ENCODE results near the gene HPGDS.
"Not testable (repeated sequence)": the region's sequence is repeated elsewhere in the genome, so short reads cannot be mapped to it uniquely, and the experiment has no call there.

The HPGDS gene

DNA sequence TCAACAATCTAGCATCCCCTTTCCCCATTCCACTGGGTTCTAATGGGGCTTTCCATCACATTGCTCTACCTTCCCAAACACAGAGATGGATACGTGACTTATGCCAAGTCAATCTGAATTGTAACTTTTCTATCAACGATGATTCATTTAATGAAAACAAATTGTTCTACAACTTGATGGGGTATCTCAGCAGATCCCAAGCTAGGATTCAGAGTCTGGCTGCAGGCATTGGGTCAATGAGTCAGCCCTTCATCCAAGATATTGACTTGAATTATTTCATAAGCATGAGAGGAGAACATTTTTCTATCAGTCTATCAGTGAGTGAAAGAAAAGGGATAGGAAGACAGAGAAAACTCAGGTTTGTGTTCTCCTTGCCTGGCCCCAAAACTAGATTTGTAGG, 15.0 kb upstream of the HPGDS start:
- DNase-seq (ENCODE audit: low read depth) = no peak

DNA sequence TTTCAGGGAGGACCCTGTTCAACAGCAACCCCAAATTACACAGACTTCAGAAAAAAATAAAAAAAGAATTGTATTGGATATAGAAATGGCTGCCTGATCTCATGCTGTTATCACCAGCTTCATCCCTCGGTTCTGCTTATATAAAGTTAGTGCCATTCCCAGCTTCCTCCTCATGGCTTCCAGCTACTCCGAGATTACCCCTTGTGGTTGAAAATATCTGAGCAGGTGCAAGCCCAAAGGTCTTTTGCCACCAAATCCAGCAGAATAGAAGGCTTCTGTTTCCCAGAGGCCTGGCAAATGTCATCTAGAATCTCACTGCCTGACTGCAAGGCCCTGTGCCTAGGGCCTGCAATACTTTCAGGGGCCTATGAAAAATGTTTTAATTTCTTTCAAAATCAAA, 13.8 kb upstream of the HPGDS start:
- DNase-seq (ENCODE audit: low read depth) = no peak

DNA sequence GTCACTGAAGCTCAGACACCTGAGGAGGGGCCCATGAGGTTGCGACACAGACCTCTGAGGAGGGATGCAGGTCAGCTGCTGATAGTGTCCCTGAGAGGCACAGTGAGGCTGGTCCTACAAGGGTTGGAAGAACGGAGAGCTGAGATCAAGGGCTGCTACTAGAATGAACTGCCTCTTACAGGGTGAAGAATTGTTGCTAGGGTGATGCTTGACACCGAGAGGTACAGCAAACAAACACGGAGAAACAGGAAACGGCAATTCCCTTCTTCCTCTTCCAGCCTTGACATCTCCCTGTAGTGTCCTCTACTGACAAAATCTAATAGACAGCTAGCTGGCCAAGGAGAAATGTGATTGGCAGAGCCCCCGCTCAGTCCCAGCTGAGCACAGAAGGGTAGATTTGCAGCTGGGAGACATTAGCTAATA, 11.8 kb upstream of the HPGDS start:
- no peak for DNase-seq (ENCODE audit: low read depth)

DNA sequence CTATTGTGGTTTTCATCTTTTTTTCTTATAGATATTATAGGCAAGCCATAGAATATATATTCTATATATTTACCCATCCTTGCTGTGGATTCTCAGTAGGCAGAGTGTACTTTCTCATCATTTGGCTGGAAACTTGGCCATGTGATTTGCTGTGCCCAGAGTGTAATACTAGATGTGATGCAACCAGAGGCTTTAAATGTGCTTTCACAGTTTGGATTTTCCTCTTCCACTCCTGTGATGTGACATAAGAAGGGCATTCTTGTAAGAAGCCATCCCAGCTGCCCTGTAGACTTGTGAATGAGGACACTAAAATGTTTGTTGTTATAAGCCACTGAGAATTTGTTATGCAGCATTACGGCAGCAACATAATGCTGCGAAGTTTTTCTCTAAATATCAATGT, 10.4 kb upstream of the HPGDS start:
- no peak for DNase-seq (ENCODE audit: low read depth)

DNA sequence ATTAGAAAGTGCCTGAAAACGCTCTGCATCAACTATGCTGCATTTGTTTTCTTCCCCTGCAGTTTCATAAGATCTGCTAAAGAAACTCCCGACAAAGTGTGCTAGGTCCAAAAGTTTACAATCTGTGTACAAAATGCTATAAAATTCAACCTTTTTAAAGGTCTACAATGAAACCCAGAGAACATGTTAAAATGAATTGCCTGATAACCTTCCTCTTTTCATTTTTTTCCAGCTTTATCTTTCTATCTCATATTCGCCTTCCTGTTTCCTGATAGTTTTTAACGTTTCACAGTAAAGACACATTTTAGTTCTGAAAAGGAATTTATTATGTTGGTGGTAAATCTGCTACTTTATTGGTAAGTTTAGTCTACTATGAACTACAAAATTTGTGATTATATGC, 9.5 kb upstream of the HPGDS start:
- DNase-seq (ENCODE audit: low read depth) = no peak

DNA sequence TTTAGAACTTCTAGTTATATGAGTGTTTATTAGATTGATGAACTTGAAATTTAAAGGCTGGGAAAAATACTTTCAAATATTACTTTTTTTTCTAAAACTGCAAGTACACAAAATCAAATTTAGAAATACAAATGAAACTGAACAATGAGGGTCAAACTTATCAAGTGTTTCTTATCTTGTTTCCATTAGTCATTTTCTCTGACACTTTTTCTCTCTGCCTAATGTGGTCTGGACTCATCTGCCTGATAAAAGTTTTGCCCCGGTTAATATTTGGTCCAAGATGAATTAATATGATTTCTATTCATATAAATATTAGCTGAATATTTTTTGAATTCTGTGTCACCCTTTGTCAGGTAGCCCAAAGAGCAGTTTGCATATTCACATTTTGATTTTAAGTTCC, 8.7 kb upstream of the HPGDS start:
- DNase-seq (ENCODE audit: low read depth) = no peak

DNA sequence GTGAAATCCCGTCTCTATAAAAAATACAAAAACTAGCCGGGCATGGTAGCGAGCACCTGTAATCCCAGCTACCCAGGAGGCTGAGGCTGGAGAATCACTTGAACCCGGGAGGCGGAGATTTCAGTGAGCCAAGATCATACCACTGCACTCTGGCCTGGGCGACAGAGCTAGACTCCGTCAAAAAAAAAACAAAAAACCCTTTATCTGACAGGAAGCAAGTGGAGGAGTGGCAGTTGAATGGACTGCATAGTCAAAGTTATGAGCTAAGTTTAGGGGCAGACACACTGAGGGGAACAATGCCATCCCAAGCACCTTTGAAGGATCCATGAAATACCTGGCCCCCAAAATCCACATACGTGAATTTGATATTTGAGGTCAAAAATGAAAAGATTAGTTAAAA, 7.5 kb upstream of the HPGDS start:
- no peak for DNase-seq (ENCODE audit: low read depth)

DNA sequence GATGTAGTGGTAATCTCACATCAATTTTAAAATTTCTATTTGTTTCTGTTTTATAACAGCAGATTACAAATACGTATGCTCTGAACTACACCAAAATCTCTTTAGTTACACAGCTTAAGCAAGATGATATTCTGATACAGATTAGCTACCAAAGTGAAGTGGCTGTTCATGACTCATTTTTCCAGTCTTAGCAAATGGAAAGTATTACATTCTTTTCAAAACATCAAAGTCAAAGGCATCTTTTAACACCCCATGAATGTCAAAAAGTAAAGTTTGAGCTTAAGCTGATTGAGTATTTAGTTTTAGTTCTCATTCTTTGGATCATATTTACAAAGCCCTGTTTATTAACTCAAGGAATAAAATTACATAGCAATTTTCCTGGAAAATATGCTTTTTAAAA, 6.6 kb upstream of the HPGDS start:
- DNase-seq (ENCODE audit: low read depth) = no peak

DNA sequence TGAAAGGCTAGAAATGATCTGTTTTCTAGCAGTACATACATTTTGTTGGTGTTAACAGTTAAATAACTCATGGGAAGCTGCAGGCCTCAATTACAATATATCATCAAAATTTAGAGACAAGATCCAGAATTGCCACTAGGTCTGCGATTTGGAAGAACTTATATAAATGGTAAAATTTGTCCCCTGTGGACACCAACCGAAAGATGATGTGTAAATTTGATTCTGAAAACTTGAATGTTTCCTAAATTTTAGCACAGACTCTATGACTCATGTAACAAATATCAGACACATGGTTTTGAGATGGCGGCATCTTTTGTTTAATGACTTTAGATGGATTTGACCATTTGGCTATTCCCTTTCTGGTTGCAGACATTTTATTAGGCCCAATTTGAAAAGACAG, 6.0 kb upstream of the HPGDS start:
- no peak for DNase-seq (ENCODE audit: low read depth)

DNA sequence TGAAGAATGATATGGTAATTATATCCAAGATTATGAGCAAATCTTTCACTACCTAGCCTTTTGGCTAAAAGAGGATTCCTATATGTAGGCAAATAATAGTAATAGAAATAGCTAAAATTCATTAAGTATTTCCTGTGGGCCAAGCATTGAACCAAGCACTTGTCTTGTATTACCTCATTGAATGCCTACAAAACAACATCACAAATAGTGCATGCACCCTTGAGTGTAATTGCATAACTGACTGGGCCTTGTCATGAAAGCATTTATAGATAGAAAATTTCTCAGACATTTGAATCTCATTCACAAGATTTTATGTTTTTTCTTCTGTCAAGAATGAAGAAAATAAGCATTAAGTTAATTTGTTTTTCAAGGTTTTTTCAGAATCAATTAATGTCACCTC, 3.9 kb upstream of the HPGDS start:
- DNase-seq (ENCODE audit: low read depth) = no peak

DNA sequence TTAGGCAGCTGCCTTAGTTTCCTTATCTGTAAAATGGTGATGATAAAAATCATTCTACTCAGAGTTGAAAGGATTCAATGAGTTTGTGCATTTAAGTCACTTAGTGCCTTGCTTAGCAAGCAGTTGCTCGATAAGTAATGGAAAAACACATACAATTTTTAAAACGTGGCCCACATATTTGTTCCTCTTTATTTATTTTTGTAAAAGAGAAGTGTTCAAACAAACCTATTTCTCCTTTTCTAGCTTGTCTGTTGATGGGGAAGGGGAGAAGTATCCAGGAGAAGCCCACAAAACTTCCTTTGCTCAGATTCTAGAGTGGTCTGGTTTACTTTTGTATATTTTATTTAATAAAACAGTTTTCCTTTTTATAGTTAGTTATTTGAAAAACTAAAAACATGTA, 3.3 kb upstream of the HPGDS start:
- no peak for DNase-seq (ENCODE audit: low read depth)

DNA sequence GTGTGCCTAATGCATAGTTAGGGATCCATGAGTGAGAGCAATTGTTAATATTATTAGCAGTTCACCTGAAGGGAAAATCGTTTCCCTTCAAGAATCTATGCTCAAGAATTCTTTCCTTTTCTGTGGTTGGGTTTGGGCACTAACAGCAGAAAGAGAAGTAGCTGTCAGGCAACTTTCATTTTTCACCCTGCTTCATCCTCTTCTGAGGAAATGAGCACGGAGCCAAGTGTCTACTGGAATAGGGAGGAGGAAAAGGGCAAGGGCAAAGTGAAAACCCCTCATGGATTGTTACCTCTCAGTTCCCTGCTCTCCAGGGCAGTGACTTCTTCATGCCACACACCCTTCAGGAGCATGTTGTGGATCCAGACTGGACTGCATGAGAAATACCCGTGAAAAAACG, 2.6 kb upstream of the HPGDS start:
- no peak for DNase-seq (ENCODE audit: low read depth)

DNA sequence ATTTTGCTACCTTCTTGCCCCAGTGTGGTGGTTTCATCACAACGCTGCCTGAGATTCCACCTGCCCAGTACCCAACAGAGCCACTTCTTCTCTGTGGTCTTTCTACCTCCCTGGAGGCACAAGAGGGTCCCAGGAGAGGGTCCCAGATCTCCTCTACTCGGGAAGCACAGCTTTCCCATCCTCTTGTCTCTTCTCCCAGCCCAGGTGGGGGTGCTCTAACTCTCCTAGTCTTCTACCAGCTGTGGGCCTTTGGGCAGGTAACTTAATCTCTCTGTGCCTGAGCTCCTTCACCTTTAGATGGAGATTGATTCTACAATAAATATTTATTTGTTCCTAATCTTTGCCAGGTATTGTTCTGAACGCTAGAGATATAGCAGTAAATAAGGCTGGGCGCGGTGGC, 1.8 kb upstream of the HPGDS start:
- no peak for DNase-seq (ENCODE audit: low read depth)

DNA sequence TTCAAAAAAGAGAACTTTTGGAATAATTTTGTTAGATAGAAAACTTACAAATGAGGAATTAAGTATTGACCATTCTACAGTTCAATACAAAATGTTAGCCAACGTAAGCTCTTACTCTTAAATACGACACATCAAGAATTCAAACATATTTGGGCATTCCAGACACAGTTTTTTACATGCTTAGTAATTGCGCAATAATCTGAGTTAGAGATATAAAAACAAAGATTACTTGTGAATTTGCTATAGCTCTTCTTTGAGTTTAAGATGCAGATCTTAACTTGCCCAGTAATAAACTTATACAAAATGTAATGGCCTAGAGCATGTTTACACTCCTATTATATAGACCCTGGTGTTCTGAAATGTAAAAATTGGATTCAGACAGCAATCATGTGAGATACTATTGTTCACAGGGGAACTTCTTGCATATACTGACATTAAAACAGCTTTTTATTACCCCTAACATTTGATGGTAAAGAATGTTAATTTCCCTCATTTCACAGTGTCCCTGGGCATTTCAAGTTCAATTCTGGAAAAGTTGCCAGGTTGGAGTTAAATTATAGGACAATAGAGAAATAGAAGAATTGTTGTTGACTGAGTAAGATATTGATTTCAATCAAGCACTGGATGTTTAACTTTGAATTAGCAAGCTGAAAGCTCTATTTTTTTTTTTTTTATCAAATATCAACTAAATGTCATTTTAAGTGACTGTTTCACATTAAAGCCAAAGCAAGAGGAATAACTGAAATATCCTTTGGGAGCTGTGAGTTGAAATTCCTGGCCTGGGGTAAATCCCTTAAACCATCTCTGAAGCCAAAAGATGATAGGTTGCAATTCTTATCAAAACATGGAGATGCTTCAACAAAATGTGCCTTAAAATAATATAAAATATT, 910 bp downstream of the HPGDS start:
- DNase-seq (ENCODE audit: low read depth) = no peak

DNA sequence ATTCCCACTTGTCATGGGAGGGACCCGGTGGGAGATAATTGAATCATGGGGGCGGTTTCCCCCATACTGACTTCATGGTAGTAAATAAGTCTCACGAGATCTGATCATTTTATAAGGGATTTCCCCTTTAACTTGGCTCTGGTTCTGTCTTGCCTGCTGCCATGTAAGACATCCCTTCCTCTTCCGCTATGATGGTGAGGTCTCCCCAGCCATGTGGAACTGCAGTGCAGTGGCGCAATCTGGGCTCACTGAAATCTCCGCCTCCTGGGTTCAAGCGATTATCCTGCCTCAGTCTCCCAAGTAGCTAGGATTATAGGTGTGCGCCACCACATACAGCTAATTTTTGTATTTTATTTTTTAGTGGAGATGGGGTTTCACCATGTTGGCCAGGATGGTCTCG, 2.9 kb downstream of the HPGDS start:
- no peak for DNase-seq (ENCODE audit: low read depth)

DNA sequence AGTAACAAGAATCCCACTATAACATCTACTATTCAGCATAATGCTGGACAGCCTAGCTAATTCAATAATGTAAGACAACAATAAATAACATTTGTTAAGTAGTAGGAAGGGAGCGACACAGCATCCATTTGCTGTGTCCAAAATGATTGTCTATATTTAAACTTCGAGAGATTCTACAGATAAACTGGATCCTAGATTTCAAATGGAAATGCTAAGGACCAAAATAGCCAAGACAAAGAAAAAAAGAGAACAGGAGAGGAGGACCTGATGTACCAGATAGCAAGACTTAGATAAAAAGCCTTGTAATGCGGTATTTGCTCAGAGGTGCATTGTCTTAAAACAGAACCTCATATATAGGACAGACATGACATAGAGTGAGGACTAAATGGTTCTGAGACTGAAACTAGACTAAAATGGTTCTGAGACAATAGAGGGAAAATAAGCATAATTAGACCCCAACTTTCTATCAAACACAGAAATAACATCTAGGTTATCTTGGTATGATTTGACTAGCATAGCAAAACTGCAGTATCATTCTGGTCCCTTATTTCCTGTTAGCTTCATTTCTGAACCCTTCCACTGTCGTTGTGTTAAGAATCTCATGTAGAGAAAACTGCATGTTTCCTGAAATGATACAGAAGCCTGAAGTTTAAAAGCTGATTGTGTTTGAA, 3.8 kb downstream of the HPGDS start:
- DNase-seq (ENCODE audit: low read depth) = no peak

DNA sequence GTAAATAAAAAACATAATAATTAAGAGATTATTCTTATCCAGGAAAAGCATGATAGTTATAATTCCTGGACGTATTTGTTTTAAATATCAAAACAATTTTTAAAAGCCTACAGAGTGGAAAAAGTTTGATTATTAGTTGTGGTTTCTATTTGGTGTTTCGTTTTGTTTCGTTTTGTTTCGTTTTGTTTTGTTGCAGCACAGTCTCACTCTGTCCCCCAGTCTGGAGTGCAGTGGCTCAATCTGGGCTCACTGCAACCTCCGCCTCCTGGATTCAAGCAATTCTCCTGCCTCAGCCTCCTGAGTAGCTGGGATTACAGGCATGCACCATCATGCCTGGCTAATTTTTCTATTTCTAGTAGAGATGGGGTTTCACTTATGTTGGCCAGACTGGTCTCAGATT, 5.8 kb downstream of the HPGDS start:
- not testable (repeated sequence) for DNase-seq (ENCODE audit: low read depth)

DNA sequence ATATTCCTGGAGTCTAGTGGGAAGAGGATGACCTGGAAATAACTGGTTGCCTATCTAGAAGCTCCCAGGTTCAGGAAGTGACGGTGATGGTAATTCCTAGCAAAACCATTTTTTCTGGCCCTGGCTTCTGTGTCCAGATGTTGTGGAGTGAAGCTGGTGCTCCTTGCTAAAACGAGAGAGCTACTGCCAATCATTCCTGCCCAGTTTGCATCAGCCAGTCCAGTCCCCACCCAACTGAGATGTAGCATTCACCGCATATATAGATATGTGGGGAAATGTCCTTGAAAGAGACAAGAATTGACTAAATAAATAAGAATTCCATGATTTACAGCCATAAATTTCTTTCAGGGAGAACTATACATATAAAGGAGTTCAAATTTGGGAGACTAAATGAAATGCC, 6.3 kb downstream of the HPGDS start:
- no peak for DNase-seq (ENCODE audit: low read depth)

DNA sequence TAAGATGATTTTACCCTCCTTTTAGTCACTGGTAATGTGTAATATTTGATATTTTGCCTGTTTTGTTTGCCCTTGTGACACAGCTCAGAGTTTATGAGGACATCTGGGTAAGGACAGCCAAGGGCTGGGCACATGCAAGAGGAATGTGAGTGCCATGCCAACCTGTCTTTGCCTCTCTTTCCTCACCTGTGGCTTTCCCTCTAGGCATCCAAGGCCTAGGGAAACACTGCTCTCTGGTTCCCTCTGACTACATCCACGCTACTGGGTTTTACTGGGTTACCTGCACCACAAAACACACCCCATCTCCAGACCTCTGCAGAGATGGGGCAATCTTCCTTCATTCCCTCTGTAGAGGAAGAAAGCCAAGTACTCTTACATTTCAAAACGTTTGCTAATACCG, 7.7 kb downstream of the HPGDS start:
- DNase-seq (ENCODE audit: low read depth) = no peak

DNA sequence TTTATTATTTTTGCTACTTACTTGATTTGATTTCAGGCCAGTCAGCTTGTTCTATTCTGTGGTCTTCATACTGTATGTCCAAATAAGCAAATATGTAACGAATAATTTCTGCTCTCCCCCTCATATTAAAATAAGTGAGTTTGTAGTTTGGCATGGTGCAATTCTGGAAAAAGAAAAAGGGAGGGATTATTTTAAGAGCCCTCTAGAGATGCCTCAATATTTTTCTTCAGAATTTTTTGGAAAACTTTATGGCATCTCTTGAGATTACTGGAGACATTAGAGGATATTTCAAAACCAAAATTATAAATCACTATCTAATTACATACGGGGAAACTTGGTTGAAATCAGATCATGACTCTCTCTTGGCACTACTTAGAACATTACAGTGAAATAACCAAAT, 8.2 kb downstream of the HPGDS start:
- DNase-seq (ENCODE audit: low read depth) = no peak

DNA sequence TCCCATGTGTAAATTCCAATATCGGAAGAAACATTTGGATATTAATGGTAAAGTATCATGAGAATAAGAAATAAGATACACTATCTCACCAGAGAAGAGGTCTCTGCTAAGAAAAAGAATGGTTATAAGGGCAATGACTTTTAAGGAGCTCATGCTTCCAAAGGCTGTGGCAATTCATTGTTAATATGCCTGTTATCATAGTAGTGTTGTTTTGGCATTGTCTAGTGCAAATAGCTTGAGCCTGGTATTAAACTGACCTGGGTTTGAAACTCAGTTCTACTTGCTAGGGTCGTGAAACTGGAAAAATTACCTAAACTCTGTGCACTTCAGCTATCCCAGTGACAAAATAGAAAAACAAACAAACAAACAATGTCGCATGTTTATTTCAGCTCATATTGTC, 8.8 kb downstream of the HPGDS start:
- no peak for DNase-seq (ENCODE audit: low read depth)

DNA sequence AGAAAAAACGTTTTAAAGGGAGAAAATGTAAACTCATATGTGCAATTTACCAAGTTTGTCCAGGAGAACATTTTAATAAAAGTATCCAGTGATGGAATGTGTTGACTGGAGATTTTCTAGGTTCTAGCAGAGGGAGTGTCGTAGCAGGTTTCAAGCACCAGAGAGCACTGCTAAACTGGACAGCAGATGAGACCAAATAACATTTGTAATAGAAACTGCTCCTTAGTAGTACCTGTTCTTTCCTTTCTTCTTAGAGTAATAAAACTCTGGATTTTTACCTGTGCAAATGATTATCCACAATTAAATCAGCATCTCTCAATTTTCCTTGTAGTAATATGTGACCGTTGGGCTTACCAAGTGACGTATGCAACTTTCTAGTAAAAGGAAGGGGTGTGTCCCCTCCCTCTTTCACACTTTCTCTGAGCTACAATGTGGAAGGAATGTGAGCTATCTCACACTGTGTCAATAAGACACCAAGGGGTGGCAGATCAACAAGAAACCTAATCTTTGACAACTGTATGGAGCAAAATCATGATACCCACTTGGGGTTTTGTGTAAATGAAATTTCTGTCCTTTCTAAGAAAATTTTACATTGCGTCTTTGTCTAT, 9.5 kb downstream of the HPGDS start:
- DNase-seq (ENCODE audit: low read depth) = no peak

DNA sequence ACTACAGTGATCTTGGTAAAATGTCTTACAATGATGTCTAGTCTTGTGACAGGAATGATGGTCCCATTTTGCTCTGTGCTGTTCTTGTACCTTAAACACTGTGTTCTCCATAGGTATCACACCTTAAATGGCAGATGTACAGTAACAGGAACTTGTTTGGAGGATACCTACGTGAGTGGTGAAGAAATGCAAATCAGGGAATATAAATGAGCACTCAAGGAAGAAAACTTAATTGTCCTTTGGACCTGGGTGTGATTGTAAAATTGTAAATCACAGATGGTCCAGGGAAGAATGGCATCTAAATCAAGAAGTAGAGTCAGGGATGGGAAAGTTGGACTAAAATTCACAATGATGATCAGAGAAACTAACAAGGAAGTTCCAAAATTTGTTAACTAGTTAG, 12.7 kb downstream of the HPGDS start:
- DNase-seq (ENCODE audit: low read depth) = no peak
